Activated naive CD4-positive, alpha-beta T cell treated with anti-CD3 and anti-CD28 coated beads, Interleukin-2, amount 50 U/mL, for 24 hours (primary cell): ENCODE results near the gene GLIS1.

Experiments
- H3K27ac Mint-ChIP-seq: one replicate; pipeline ENCODE4 v1.8.0; 2021; ENCODE audit warnings: mild to moderate bottlenecking, mixed read lengths
- H3K27me3 Mint-ChIP-seq: one replicate; pipeline ENCODE4 v1.8.0; 2021; ENCODE audit warnings: mixed read lengths
- H3K36me3 Mint-ChIP-seq: one replicate; pipeline ENCODE4 v1.8.0; 2021; ENCODE audit warnings: mixed read lengths
- H3K4me1 Mint-ChIP-seq: one replicate; pipeline ENCODE4 v1.8.0; 2021; ENCODE audit warnings: mixed read lengths
- H3K4me3 Mint-ChIP-seq: one replicate; pipeline ENCODE4 v1.8.0; 2021; ENCODE audit warnings: mild to moderate bottlenecking, mixed read lengths
- H3K9me3 Mint-ChIP-seq: one replicate; pipeline ENCODE4 v1.8.0; 2021; ENCODE audit warnings: mixed read lengths

GLIS1 gene

DNA sequence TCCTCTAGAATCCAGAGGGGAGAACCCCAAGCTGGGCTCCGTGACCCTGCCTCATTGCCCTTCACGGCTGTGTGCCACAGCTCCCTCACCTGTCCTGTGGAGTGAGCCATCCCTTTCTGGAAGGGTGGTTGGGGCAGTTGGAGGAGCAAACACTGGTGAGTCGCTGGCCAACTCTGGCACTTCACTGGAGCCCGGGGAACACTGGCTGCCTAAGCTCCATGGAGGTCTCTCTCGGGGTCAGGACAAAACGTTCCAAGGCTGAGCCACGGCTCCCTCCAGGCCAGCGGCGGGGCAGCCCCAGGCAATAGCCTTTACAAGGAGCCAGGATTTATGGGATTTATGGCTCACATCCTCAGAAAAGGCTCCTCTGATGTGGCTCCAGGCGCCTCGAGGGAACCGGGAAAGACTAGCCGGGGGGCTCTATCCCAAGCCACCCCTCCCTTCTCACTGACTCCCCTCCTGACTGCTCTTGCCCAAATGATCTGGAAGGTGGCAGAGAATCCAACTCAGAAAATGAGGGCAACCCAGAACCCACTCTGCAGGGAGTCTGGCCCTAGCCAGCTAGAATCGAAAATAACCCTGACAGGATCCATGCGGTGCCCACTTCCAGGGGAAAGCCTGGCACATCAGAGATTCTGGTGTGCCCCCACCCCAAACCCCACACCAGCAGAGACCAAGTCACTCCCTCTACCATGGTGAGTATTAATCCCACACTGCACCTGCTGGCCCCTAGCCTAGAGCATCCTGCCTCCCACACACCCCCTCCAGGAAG is 75.2 kb downstream of the GLIS1 start:
- Mint-ChIP-seq H3K9me3 (no peaks in the 10 kb centered on the region), H3K27ac (no peak overlapping the region), H3K36me3 (no peaks in the 10 kb centered on the region), H3K4me3 (no peak overlapping the region), H3K27me3 (no peaks in the 10 kb centered on the region), H3K4me1 (no peaks in the 10 kb centered on the region)

- H3K9me3 Mint-ChIP-seq, result no peaks in the 10 kb centered on the region
- no peak overlapping the region for H3K27ac Mint-ChIP-seq
Observed at GRCh38 chr1:53662951-53663350, 76.0 kb downstream of the GLIS1 start.

GRCh38 chr1:53662169-53662568 is 76.8 kb downstream of the GLIS1 start:
- no peak overlapping the region for H3K4me3 Mint-ChIP-seq
- H3K27ac Mint-ChIP-seq, result no peak overlapping the region
- H3K9me3 Mint-ChIP-seq, result no peaks in the 10 kb centered on the region
- H3K36me3 Mint-ChIP-seq, result no peaks in the 10 kb centered on the region
- H3K27me3 Mint-ChIP-seq, result peaks cover 1% of the 10 kb centered on the region
- no peaks in the 10 kb centered on the region for H3K4me1 Mint-ChIP-seq

More at GRCh38 chr1:53662951-53663350, 76.0 kb downstream of the GLIS1 start:
- peaks cover under 1% of the 10 kb centered on the region for H3K27me3 Mint-ChIP-seq
- H3K36me3 Mint-ChIP-seq, result no peaks in the 10 kb centered on the region
- no peak overlapping the region for H3K4me3 Mint-ChIP-seq
- no peaks in the 10 kb centered on the region for H3K4me1 Mint-ChIP-seq

GRCh38 chr1:53661496-53661895 is 77.5 kb downstream of the GLIS1 start:
- Mint-ChIP-seq H3K4me3 (no peak overlapping the region), H3K36me3 (no peaks in the 10 kb centered on the region), H3K27me3 (peaks cover 2% of the 10 kb centered on the region), H3K4me1 (no peaks in the 10 kb centered on the region), H3K9me3 (no peaks in the 10 kb centered on the region), H3K27ac (no peak overlapping the region)

DNA sequence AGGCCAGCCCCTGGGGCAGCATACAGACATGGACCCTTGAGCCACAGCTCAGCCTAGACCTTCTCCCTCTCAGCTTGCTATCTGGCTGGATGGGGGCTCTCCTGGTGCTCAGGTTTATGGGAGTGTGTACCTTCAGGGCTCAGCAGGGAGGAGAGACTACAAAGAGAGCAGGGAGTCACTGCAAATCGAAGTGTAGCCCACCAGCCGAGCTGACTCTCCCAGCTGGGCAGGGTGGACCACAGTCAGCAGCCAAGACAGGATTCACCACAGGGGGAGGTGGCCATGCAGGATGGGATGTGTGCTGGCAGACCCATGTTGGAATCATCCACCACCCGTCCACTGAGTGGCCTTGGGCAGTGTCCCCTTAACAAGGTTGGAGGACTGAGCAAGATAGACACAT is 78.3 kb downstream of the GLIS1 start:
- Mint-ChIP-seq H3K36me3 (no peaks in the 10 kb centered on the region), H3K27ac (no peak overlapping the region), H3K27me3 (peaks cover 4% of the 10 kb centered on the region), H3K9me3 (no peaks in the 10 kb centered on the region), H3K4me3 (no peak overlapping the region), H3K4me1 (no peaks in the 10 kb centered on the region)

DNA sequence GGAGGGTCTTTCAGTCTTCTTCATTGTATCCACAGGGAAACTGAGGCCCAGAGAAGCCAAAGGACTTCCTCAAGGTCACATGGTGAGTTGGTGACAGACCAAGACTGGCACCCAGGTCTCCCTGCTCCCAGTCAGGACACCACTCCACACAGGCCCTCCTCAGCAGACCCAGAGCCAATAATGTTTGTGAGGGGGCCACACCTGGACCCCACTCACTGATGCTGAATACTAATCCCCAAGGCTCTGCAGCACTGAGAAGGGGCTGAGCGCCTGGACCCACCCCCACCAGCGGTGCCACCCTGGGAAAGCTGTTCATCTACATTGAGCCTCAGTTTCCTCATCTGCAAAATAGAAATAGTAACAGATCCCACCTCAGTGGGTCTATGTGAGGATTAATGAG is 79.5 kb downstream of the GLIS1 start:
- no peaks in the 10 kb centered on the region for H3K36me3 Mint-ChIP-seq
- H3K4me3 Mint-ChIP-seq, result no peak overlapping the region
- H3K4me1 Mint-ChIP-seq, result no peaks in the 10 kb centered on the region
- no peak overlapping the region for H3K27ac Mint-ChIP-seq
- no peaks in the 10 kb centered on the region for H3K9me3 Mint-ChIP-seq
- peaks cover 4% of the 10 kb centered on the region for H3K27me3 Mint-ChIP-seq

GRCh38 chr1:53658489-53659230 is 80.3 kb downstream of the GLIS1 start:
- Mint-ChIP-seq H3K4me3 (no peak overlapping the region), H3K27ac (no peak overlapping the region), H3K36me3 (no peaks in the 10 kb centered on the region), H3K9me3 (no peaks in the 10 kb centered on the region), H3K4me1 (no peaks in the 10 kb centered on the region), H3K27me3 (peaks cover 4% of the 10 kb centered on the region)

DNA sequence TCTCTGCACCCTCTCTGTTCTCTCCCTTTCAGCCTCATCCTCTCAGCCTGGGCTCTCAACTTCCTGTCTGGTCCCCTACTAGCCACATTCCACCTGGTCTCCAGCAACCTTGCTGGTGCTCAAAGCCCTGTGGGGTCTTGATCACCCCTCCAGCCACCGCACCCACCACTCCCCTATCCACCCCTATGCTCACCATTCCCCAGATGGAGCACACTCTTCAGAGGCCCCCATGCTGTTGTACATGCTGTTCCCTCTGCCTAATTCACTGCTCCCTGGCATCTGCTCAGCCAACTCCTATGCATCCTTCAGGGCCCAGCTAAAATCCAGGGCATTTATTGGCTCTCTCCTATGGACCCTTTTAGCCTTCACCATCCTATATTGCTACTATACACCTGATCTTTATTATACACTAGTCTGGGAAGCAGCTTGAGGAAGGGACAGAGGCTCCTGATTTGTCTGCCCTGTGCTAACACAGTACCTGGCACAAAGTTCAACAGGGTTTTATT is 81.0 kb downstream of the GLIS1 start:
- Mint-ChIP-seq H3K4me3 (no peak overlapping the region), H3K27me3 (peaks cover 4% of the 10 kb centered on the region), H3K36me3 (no peaks in the 10 kb centered on the region), H3K4me1 (no peaks in the 10 kb centered on the region), H3K27ac (no peak overlapping the region), H3K9me3 (no peaks in the 10 kb centered on the region)

DNA sequence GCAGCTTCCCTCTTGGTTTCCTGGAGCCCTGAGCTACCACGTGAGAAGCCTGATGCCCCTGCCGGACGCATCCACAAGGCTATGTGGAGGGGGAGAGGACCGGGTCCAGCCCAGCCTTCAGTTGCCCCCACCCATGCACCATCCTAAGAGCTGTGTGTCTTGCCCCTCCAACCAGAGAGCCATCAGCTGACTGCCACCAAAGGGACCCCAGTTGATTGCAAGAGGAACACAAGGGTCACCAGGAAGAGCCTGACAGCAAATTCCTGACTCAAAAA is 81.5 kb downstream of the GLIS1 start:
- Mint-ChIP-seq H3K36me3 (no peaks in the 10 kb centered on the region), H3K27me3 (peaks cover 4% of the 10 kb centered on the region), H3K4me1 (no peaks in the 10 kb centered on the region), H3K27ac (no peak overlapping the region), H3K4me3 (no peak overlapping the region), H3K9me3 (no peaks in the 10 kb centered on the region)

GRCh38 chr1:53656747-53657530 is 82.0 kb downstream of the GLIS1 start:
- no peaks in the 10 kb centered on the region for H3K36me3 Mint-ChIP-seq
- peaks cover 4% of the 10 kb centered on the region for H3K27me3 Mint-ChIP-seq
- no peak overlapping the region for H3K4me3 Mint-ChIP-seq
- H3K27ac Mint-ChIP-seq, result no peak overlapping the region
- no peaks in the 10 kb centered on the region for H3K9me3 Mint-ChIP-seq
- H3K4me1 Mint-ChIP-seq, result no peaks in the 10 kb centered on the region

- Mint-ChIP-seq H3K4me1 (no peaks in the 10 kb centered on the region), H3K36me3 (no peaks in the 10 kb centered on the region), H3K9me3 (no peaks in the 10 kb centered on the region), H3K27me3 (peaks cover 4% of the 10 kb centered on the region), H3K27ac (no peak overlapping the region), H3K4me3 (no peak overlapping the region)
Observed at GRCh38 chr1:53655931-53656746, 82.8 kb downstream of the GLIS1 start.

DNA sequence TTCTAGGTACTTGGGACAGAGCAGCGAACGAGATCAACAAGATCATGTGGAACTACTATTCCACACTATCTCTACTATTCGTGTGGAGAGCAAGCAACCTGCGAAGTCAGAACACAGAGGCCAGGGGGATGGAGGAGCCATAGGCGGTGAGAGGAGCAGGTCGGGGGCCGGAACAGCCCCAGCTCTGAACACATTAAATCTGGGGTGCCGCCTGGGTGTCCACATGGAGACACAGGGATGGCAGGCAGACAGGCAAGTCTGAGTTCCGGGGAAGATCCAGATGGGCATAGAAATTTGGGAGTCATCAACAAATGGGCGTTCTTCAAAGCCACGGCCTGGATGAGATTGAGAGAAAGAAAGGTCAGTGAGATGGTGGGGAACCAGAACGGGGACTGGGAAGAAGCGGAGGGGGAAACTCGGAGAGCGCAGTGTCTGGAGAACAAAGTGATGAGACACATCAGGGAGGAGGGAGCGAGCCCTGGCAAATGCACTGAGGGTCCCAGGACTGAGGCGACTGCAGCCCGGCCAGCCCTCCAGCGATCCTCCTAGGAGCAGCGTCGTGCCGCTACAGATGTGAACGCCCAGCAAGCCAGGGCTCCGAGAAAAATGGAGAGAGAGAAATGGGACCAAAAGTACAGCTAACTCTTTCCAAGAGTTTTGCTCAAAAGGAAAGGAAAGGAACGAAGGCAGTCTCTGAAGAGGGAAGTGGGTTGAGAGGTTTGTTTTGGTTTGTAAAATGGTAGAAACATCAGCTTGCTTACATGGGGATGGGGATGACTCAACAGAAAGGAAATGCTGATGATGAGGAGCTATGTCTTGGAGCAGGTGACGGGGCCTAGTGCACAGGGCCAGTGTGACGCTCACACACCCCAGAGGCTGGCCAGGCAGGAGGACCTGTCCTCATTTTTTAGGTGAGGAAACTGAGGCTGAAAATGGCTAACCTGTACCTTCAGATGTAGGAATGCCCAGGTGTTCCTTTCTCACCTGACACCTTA is 84.5 kb downstream of the GLIS1 start:
- Mint-ChIP-seq H3K27ac (no peak overlapping the region), H3K4me1 (no peaks in the 10 kb centered on the region), H3K4me3 (no peak overlapping the region), H3K9me3 (no peaks in the 10 kb centered on the region), H3K36me3 (no peaks in the 10 kb centered on the region), H3K27me3 (peaks cover 4% of the 10 kb centered on the region)

DNA sequence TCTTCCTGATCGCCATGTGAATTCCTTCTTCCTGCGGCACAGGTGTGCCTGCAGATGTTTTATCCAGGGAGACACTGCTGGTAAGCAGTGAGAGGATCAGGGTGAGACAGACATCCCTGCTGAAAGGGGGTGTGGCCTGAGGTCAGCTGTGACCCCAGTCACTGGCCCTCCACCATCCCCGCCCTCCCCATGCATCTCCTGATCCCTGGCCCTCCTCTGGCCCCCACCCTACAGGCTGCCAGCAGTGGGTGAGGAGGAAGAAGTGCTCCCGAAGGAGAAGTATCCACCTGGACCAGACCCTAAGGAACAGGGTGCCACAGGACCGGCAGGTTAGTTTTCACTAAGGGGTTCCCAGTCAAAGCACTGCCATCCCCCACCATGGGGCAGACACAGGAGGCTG is 85.3 kb downstream of the GLIS1 start:
- Mint-ChIP-seq H3K36me3 (no peaks in the 10 kb centered on the region), H3K4me3 (no peak overlapping the region), H3K4me1 (no peaks in the 10 kb centered on the region), H3K27me3 (peaks cover 4% of the 10 kb centered on the region), H3K9me3 (no peaks in the 10 kb centered on the region), H3K27ac (no peak overlapping the region)

GRCh38 chr1:53653200-53653575 is 85.8 kb downstream of the GLIS1 start:
- H3K9me3 Mint-ChIP-seq, result no peaks in the 10 kb centered on the region
- H3K36me3 Mint-ChIP-seq, result no peaks in the 10 kb centered on the region
- no peak overlapping the region for H3K4me3 Mint-ChIP-seq
- H3K4me1 Mint-ChIP-seq, result no peaks in the 10 kb centered on the region
- H3K27me3 Mint-ChIP-seq, result peaks cover 4% of the 10 kb centered on the region
- no peak overlapping the region for H3K27ac Mint-ChIP-seq
